NCI-H146 (cell line): ENCODE results near the gene RAB28.

Experiments
- DNase-seq: peaks from one replicate; lab custom pipeline; 2025; lab: John Stamatoyannopoulos, UW

RAB28 gene

GRCh38 chr4:13484122-13484748 lies at the start of gene RAB28:
RAB28 (minus strand) TSS chr4:13484340.
- peak; percentile 91 for DNase-seq

- DNase-seq, result no peak
Measured at GRCh38 chr4:13531625-13531998, 47.5 kb upstream of the RAB28 start.

- no peak for DNase-seq
Measured at GRCh38 chr4:13530823-13531624, 46.9 kb upstream of the RAB28 start.

- no peak for DNase-seq
Measured at GRCh38 chr4:13529128-13529919, 45.2 kb upstream of the RAB28 start.

- no peak for DNase-seq
Measured at GRCh38 chr4:13528821-13529127, 44.6 kb upstream of the RAB28 start.

- peak; percentile 5 for DNase-seq
Measured at GRCh38 chr4:13527981-13528820, 44.1 kb upstream of the RAB28 start.

GRCh38 chr4:13527192-13527980 lies 43.2 kb upstream of the RAB28 start:
- no peak for DNase-seq

GRCh38 chr4:13526658-13527057 lies 42.5 kb upstream of the RAB28 start:
- no peak for DNase-seq

GRCh38 chr4:13525606-13526281 lies 41.6 kb upstream of the RAB28 start:
- no peak for DNase-seq

- no peak for DNase-seq
Measured at GRCh38 chr4:13524504-13525243, 40.5 kb upstream of the RAB28 start.

GRCh38 chr4:13523591-13524503 lies 39.7 kb upstream of the RAB28 start:
- no peak for DNase-seq

- DNase-seq, result no peak
Measured at GRCh38 chr4:13523105-13523477, 39.0 kb upstream of the RAB28 start.

- no peak for DNase-seq
Measured at GRCh38 chr4:13522282-13523104, 38.4 kb upstream of the RAB28 start.

GRCh38 chr4:13521047-13521446 lies 36.9 kb upstream of the RAB28 start:
- DNase-seq, result no peak

- DNase-seq, result no peak
Measured at GRCh38 chr4:13516315-13516860, 32.2 kb upstream of the RAB28 start.

GRCh38 chr4:13515268-13515667 lies 31.1 kb upstream of the RAB28 start:
- no peak for DNase-seq

GRCh38 chr4:13514722-13515121 lies 30.6 kb upstream of the RAB28 start:
- no peak for DNase-seq

GRCh38 chr4:13511101-13511500 lies 27.0 kb upstream of the RAB28 start:
- no peak for DNase-seq
